Measurements from ENCODE around the gene GABRA5. TPM values are rescaled to one million over a fixed set of nuclear protein-coding genes. Genes with fewer than 3 reads are reported as not detected.

Gene GABRA5
- polyA plus RNA-seq, 1 donor = 0.13 TPM

GRCh38 chr15:26983822-26984221 lies 117.0 kb downstream of the GABRA5 start:
- DNase-seq = no peak
- Histone ChIP-seq H3K4me1 (ENCODE audit: control insufficient read depth, insufficient read depth, low read length) (no peaks in the 10 kb centered on the region), H3K4me3 (ENCODE audit: low read length) (no peak overlapping the region), H3K9me3 (ENCODE audit: control insufficient read depth, low read depth, low read length) (no peaks in the 10 kb centered on the region), H3K27ac (ENCODE audit: low read length) (no peak overlapping the region), H3K27me3 (ENCODE audit: control insufficient read depth, insufficient read depth, low read length) (no peaks in the 10 kb centered on the region), H3K36me3 (ENCODE audit: control insufficient read depth, insufficient read depth, low read length) (no peaks in the 10 kb centered on the region)
- 100% methylated on average over 2 of the region's 8 CpGs for WGBS (ENCODE audit: insufficient coverage, low lambda C conversion rate)

- Histone ChIP-seq H3K9me3 (ENCODE audit: control insufficient read depth, low read depth, low read length) (no peaks in the 10 kb centered on the region), H3K36me3 (ENCODE audit: control insufficient read depth, insufficient read depth, low read length) (no peaks in the 10 kb centered on the region), H3K27me3 (ENCODE audit: control insufficient read depth, insufficient read depth, low read length) (no peaks in the 10 kb centered on the region), H3K4me1 (ENCODE audit: control insufficient read depth, insufficient read depth, low read length) (no peaks in the 10 kb centered on the region), H3K27ac (ENCODE audit: low read length) (no peak overlapping the region), H3K4me3 (ENCODE audit: low read length) (no peak overlapping the region)
- WGBS (ENCODE audit: insufficient coverage, low lambda C conversion rate) = no CpG with 5 or more reads among the region's 4 CpGs
- no peak for DNase-seq
Measured at GRCh38 chr15:26985050-26985449, 118.2 kb downstream of the GABRA5 start.

GRCh38 chr15:26996250-26996649 lies 129.4 kb downstream of the GABRA5 start:
- DNase-seq = no peak
- no peaks in the 10 kb centered on the region for H3K36me3 ChIP-seq (ENCODE audit: control insufficient read depth, insufficient read depth, low read length)
- WGBS (ENCODE audit: insufficient coverage, low lambda C conversion rate) = 100% methylated on average over 1 of the region's 2 CpGs
- H3K9me3 ChIP-seq (ENCODE audit: control insufficient read depth, low read depth, low read length) = peaks cover 3% of the 10 kb centered on the region
- H3K4me3 ChIP-seq (ENCODE audit: low read length) = no peak overlapping the region
- H3K27me3 ChIP-seq (ENCODE audit: control insufficient read depth, insufficient read depth, low read length) = no peaks in the 10 kb centered on the region
- no peak overlapping the region for H3K27ac ChIP-seq (ENCODE audit: low read length)
- no peaks in the 10 kb centered on the region for H3K4me1 ChIP-seq (ENCODE audit: control insufficient read depth, insufficient read depth, low read length)

Other genes with a start within 250 kb of the GABRA5 start
- 5.1 TPM for gene GABRB3, start 94.0 kb upstream of the GABRA5 start, polyA plus RNA-seq
- 0.57 TPM for gene GABRG3, start 104.1 kb downstream of the GABRA5 start, polyA plus RNA-seq

Measured in large intestine (tissue), 3 donors.